Kidney epithelial cell (primary cell): ENCODE data around the gene DGKD. TPM values are rescaled to one million over a fixed set of nuclear protein-coding genes. Genes with fewer than 3 reads are reported as not detected.

Experiments used
- DNase-seq: peaks from one replicate; pipeline ENCODE4 v3.0.0-alpha.2; 2010; ENCODE audit warnings: low read depth
- H3K27me3 ChIP-seq: 2 replicates; pipeline ENCODE4 v1.6.0; 2011; ENCODE audit warnings: low read length; ENCODE audit not compliant: control insufficient read depth, insufficient read depth
- H3K36me3 ChIP-seq: 2 replicates; pipeline ENCODE4 v1.5.1; 2011; ENCODE audit warnings: low read length; ENCODE audit not compliant: control insufficient read depth, insufficient read depth
- H3K4me3 ChIP-seq: 2 replicates; pipeline ENCODE4 v1.5.1; 2011; ENCODE audit warnings: low read depth, mild to moderate bottlenecking, control low read depth, low read length
- total RNA-seq: library from RNA; depleted of rRNA; stranded (reverse); fragments of >200 nt; gene quantifications from 2 replicates; pipeline ENCODE4 v1.2.3, GENCODE V29; 2015
- TF ChIP-seq, protein P1 (sequence below): IDR thresholded peaks from 2 replicates; pipeline ENCODE4 v1.5.1; 2011; ENCODE audit warnings: mild to moderate bottlenecking, moderate library complexity, low read length, control low read depth, inconsistent platforms; ENCODE audit not compliant: insufficient read depth, poor library complexity, severe bottlenecking

DGKD gene
- total RNA-seq, 1 donor from 2014 or later, result 16.0 TPM

- DNase-seq, result no peak
These were observed 115.1 kb downstream of the DGKD start for GRCh38 chr2:233469261-233470010.

DNA sequence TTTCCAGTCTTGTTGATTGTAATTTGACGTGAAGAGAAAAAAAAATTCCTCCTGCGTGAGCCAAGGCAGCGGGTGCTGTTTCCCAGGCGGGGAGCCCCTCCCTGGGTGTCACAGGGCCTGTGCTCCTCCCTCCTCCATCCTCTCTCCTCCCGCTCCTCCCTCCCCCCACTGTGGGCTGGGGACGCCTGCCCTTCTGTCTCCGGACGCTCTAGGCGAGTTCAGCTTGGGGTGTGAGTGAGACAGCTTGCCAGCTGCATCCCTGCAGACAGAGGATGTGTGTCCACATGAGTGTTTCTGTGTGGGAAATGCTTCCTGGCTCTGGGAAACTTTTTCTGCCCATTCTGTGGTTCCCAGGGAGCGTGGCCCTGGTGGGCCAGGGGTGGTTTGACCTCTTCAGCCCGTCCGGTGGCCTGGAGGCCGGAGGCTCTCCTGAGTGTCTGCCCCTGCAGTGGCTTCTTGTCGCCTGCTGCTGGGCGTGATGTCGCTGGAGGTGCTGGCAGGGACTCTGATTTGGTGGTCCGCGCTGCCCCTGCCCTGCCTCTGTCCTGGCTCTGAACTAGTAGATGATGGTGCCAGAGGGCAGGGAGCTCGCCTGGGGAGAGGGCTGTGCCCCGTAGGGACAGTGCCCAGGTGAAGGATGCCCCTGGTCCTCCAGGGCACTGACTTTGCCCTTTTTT is 115.9 kb downstream of the DGKD start:
- no peak overlapping the region for H3K4me3 ChIP-seq
- H3K27me3 ChIP-seq, result no peaks in the 10 kb centered on the region
- no peak for DNase-seq
- H3K36me3 ChIP-seq, result peaks cover 1% of the 10 kb centered on the region
- TF ChIP-seq, protein P1, sequence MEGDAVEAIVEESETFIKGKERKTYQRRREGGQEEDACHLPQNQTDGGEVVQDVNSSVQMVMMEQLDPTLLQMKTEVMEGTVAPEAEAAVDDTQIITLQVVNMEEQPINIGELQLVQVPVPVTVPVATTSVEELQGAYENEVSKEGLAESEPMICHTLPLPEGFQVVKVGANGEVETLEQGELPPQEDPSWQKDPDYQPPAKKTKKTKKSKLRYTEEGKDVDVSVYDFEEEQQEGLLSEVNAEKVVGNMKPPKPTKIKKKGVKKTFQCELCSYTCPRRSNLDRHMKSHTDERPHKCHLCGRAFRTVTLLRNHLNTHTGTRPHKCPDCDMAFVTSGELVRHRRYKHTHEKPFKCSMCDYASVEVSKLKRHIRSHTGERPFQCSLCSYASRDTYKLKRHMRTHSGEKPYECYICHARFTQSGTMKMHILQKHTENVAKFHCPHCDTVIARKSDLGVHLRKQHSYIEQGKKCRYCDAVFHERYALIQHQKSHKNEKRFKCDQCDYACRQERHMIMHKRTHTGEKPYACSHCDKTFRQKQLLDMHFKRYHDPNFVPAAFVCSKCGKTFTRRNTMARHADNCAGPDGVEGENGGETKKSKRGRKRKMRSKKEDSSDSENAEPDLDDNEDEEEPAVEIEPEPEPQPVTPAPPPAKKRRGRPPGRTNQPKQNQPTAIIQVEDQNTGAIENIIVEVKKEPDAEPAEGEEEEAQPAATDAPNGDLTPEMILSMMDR, result no peak

More at GRCh38 chr2:233469261-233470010, 115.1 kb downstream of the DGKD start:
- Histone ChIP-seq H3K27me3 (no peaks in the 10 kb centered on the region), H3K36me3 (peaks cover 1% of the 10 kb centered on the region), H3K4me3 (no peak overlapping the region)
- TF ChIP-seq, protein P1, result no peak

DNA sequence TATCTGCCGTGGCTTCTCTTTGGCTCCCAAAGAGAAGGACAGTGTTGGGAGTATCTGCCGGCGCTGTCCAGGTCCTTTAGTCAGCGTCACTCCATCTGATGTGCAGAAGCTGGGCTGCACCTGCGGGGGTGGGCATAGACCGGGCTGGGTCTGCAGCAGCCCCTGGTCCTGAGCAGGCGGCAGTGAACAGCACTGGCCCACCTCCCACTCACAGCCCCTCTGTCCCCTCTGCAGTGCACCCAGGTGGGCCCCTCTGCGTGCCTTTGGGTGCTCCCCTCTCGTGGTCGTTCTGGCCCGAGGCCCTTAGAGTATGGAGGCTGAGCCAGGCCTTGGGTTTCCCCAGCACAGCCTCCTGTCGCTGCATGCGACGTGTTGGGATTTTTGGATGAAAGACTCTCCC is 116.5 kb downstream of the DGKD start:
- Histone ChIP-seq H3K27me3 (no peaks in the 10 kb centered on the region), H3K36me3 (peaks cover 1% of the 10 kb centered on the region), H3K4me3 (no peak overlapping the region)
- no peak for DNase-seq
- TF ChIP-seq, protein P1, result no peak

DNA sequence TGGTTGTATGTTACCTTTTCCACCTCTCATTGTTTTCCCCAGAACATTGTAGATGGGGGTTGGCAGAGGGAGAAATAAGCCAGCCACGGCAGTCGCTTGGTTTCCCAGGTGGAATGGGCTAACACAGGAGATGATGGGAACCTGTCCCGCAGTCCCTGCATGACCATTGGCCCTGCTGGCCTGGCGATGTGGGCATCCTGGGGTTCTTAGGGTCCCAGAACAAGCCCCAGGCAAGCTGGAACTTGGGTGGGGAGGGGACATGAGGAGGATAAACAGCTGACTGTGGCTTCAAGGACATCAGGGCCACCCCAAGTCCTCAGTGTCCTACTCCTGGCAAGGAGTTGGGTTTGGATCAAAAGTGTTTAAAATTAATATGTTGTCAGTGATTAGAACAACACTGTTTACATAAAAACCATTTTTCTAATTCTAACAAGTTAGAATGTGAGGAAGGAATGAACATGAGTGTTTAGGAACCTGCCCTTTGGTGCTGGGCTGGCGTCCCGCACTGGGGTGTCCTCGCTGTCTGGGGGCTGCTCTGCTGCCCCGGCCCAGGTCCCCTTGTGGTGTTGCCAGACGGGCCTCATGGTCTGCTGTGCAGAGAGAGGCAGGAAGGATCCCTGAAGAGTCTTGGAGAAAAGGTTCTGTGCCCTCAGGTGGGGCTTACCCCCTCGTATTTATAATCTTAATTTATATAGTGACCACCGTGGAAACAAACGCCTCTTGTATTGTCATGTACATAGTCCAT is 117.2 kb downstream of the DGKD start:
- TF ChIP-seq, protein P1, result no peak
- Histone ChIP-seq H3K27me3 (no peaks in the 10 kb centered on the region), H3K4me3 (no peak overlapping the region), H3K36me3 (peaks cover 1% of the 10 kb centered on the region)
- DNase-seq, result no peak

- TF ChIP-seq, protein P1, result no peak
- Histone ChIP-seq H3K27me3 (no peaks in the 10 kb centered on the region), H3K36me3 (peaks cover 1% of the 10 kb centered on the region), H3K4me3 (no peak overlapping the region)
- DNase-seq, result no peak
These were observed 119.1 kb downstream of the DGKD start for GRCh38 chr2:233473386-233473791.
